K562 (cell line): ENCODE data around the gene TMEM107. TPM values are rescaled to one million over a fixed set of nuclear protein-coding genes. Genes with fewer than 3 reads are reported as not detected.
A peak's percentile ranks its signal among the peaks of the same experiment; 100 is the strongest.

Source experiments
- BRF2 ChIP-seq: IDR thresholded peaks from 3 replicates; pipeline ENCODE4 v1.6.1; 2011; ENCODE audit warnings: borderline replicate concordance, mild to moderate bottlenecking; ENCODE audit not compliant: insufficient read length, insufficient read depth
- ESRRA ChIP-seq: fragments of 450-650 bp; IDR thresholded peaks from 2 replicates; pipeline ENCODE4 v1.6.1; 2014; ENCODE audit warnings: low read depth, mild to moderate bottlenecking, moderate library complexity, borderline replicate concordance
- GABPB2 ChIP-seq: fragments of 250-450 bp; sonication (Bioruptor Pico); conservative IDR thresholded peaks from 2 replicates; pipeline ENCODE4 v1.5.1; 2021; ENCODE audit warnings: mild to moderate bottlenecking
- HNRNPLL ChIP-seq: fragments of 200-400 bp; formaldehyde crosslinking; IDR thresholded peaks from 2 replicates; pipeline ENCODE4 v1.6.1; 2017; ENCODE audit warnings: low read length, low read depth, mild to moderate bottlenecking; ENCODE audit not compliant: poor library complexity, severe bottlenecking
- LEF1 ChIP-seq: fragments of 450-650 bp; IDR thresholded peaks from 2 replicates; pipeline ENCODE4 v1.6.1; 2016; ENCODE audit warnings: mild to moderate bottlenecking
- NEUROD1 ChIP-seq: fragments of 150-350 bp; IDR thresholded peaks from 2 replicates; pipeline ENCODE4 v1.6.1; 2014; ENCODE audit warnings: borderline replicate concordance, low read length, low read depth; ENCODE audit not compliant: partially characterized antibody
- NR3C1 ChIP-seq: sonication (generic); formaldehyde crosslinking; IDR thresholded peaks from 2 replicates; pipeline ENCODE4 v1.8.1; 2022; ENCODE audit warnings: missing genetic modification reagents
- PHF8 ChIP-seq: fragments of 200-600 bp; sonication (generic); IDR thresholded peaks from 2 replicates; pipeline ENCODE4 v1.6.1; 2012; ENCODE audit warnings: mixed run types, mild to moderate bottlenecking, inconsistent platforms, low read length, moderate library complexity, borderline replicate concordance
- PREB ChIP-seq: sonication (generic); formaldehyde crosslinking; IDR thresholded peaks from 2 replicates; pipeline ENCODE4 v1.8.1; 2023; ENCODE audit warnings: mild to moderate bottlenecking, missing genetic modification reagents
- SMAD2 ChIP-seq: fragments of 150-350 bp; IDR thresholded peaks from 2 replicates; pipeline ENCODE4 v1.6.1; 2014; ENCODE audit warnings: low read depth, mild to moderate bottlenecking, low read length
- TAF1 ChIP-seq: IDR thresholded peaks from 2 replicates; pipeline ENCODE4 v1.6.1; 2011; ENCODE audit warnings: mild to moderate bottlenecking, low read length, moderate library complexity; ENCODE audit not compliant: insufficient read depth, control insufficient read depth, severe bottlenecking; ENCODE audit errors: extremely low read depth
- TARDBP ChIP-seq: fragments of 450-650 bp; IDR thresholded peaks from 2 replicates; pipeline ENCODE4 v1.6.1; 2016
- YY1 ChIP-seq, 3 experiments: IDR thresholded peaks; 2 replicates each; pipeline ENCODE4 v1.6.1; 2011; ENCODE audit warnings: low read length in 2 of 3, mild to moderate bottlenecking in 2 of 3, moderate library complexity in 2 of 3, borderline replicate concordance in 1 of 3, control low read depth in 1 of 3, low read depth in 1 of 3; ENCODE audit not compliant: insufficient read depth in 3 of 3, insufficient replicate concordance in 2 of 3, control insufficient read depth in 1 of 3, insufficient read length in 1 of 3; ENCODE audit errors: extremely low read depth in 1 of 3
- polyA plus RNA-seq, 8 experiments: library from polyadenylated mRNA; depleted of rRNA in 4 of 8; stranded (reverse) in 5 of 8; unstranded in 3 of 8; fragments of >200 nt; fragmentation: Nextera tagmentation in 2 of 8; fragmentation: Illumina TruSeq in 1 of 8; extraction: Ambion mirVana in 2 of 8; extraction: Trizol in 1 of 8; gene quantifications; 2 replicates each; pipeline versions ENCODE4 v1.2.1 to v1.2.3, GENCODE V29; 2011 to 2014; ENCODE audit warnings: inconsistent platforms in 1 of 8, missing spikeins in 1 of 8
- total RNA-seq, 7 experiments: library from RNA; depleted of rRNA in 6 of 7; stranded (reverse); fragments of >200 nt in 6 of 7; fragmentation: Illumina TruSeq in 2 of 7; extraction: Trizol in 2 of 7; gene quantifications; 2 replicates each; pipeline versions ENCODE4 v1.2.1 to v1.2.3, GENCODE V29; 2011 to 2021; ENCODE audit warnings: low replicate concordance in 1 of 7
- TF ChIP-seq, protein P1 (sequence below): fragments of 250-450 bp; sonication (Bioruptor Pico); IDR thresholded peaks from 2 replicates; pipeline ENCODE4 v1.4.0; 2020; ENCODE audit warnings: mild to moderate bottlenecking, moderate library complexity, borderline replicate concordance
- TF ChIP-seq, protein P2 (sequence below): fragments of 450-650 bp; formaldehyde crosslinking; IDR thresholded peaks from 2 replicates; pipeline ENCODE4 v1.4.0; 2020; ENCODE audit warnings: mild to moderate bottlenecking, moderate library complexity
- TF ChIP-seq, protein P3 (sequence below): fragments of 250-450 bp; sonication (Bioruptor Pico); IDR thresholded peaks from 2 replicates; pipeline ENCODE4 v1.8.0; 2021; ENCODE audit warnings: borderline replicate concordance, mild to moderate bottlenecking, moderate library complexity; ENCODE audit not compliant: poor library complexity, severe bottlenecking

Gene TMEM107
- total and polyA plus RNA-seq, 9 of the 15 experiments (the other 6 are each of a cell fraction or from before 2014, with no cell fraction given) = 7.1 to 26.2 (median 16.9) TPM

DNA sequence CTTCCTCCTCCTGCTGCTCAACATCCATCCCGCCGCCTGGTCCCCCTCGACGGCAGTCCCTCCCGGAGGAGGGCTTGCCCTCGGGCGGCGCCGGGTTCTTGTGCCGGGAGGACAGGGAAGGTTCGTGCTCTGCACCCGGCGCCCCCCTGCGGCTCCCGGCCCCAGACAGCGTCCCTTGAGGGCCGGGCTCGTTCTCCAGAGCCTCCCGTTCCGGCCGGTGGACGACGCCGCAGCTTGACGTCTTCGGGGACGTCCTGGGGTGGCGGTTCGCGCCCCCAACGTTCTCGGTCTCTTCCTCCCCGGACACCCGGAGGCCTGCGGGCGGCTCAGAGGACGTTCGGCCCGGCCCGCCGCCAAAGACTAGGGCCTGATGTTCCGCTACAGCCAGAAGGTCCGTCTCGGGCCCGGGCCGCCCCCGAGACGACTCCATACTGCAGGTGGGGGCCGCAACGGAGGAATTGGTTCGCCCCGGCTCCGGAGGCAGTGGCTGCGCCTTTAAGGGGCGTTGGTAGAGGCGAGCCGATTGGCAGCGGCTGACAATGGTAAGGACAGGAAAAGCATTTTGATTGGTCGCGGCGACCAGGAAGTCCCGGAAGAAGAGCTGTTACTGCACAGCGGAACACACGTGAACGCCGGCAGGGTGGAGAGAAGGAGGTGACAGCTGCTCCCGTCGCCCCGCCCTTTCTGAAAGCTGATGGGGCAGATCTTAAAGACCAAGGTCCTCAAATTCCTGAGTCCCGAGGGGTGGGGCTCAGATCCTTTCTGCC lies 13.7 kb upstream of the TMEM107 start, which contains the start of gene BORCS6 (continued):
- TF ChIP-seq, protein P1, sequence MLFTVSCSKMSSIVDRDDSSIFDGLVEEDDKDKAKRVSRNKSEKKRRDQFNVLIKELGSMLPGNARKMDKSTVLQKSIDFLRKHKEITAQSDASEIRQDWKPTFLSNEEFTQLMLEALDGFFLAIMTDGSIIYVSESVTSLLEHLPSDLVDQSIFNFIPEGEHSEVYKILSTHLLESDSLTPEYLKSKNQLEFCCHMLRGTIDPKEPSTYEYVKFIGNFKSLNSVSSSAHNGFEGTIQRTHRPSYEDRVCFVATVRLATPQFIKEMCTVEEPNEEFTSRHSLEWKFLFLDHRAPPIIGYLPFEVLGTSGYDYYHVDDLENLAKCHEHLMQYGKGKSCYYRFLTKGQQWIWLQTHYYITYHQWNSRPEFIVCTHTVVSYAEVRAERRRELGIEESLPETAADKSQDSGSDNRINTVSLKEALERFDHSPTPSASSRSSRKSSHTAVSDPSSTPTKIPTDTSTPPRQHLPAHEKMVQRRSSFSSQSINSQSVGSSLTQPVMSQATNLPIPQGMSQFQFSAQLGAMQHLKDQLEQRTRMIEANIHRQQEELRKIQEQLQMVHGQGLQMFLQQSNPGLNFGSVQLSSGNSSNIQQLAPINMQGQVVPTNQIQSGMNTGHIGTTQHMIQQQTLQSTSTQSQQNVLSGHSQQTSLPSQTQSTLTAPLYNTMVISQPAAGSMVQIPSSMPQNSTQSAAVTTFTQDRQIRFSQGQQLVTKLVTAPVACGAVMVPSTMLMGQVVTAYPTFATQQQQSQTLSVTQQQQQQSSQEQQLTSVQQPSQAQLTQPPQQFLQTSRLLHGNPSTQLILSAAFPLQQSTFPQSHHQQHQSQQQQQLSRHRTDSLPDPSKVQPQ (CRISPR knock-in tag) = no peak
- no peak for TF ChIP-seq GABPB2 (CRISPR knock-in tag)
- peak; percentile 27 for TF ChIP-seq HNRNPLL
- TF ChIP-seq NR3C1 (CRISPR knock-in tag) = no peak
- no peak for TF ChIP-seq LEF1
- no peak for TF ChIP-seq TAF1
- peak; percentile 54; the same call in 1 of the 2 replicates for TF ChIP-seq PHF8
- TF ChIP-seq, protein P2, sequence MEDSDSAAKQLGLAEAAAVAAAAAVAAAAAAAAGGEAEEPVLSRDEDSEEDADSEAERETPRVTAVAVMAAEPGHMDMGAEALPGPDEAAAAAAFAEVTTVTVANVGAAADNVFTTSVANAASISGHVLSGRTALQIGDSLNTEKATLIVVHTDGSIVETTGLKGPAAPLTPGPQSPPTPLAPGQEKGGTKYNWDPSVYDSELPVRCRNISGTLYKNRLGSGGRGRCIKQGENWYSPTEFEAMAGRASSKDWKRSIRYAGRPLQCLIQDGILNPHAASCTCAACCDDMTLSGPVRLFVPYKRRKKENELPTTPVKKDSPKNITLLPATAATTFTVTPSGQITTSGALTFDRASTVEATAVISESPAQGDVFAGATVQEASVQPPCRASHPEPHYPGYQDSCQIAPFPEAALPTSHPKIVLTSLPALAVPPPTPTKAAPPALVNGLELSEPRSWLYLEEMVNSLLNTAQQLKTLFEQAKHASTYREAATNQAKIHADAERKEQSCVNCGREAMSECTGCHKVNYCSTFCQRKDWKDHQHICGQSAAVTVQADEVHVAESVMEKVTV (CRISPR knock-in tag) = no peak
- TF ChIP-seq, protein P3, sequence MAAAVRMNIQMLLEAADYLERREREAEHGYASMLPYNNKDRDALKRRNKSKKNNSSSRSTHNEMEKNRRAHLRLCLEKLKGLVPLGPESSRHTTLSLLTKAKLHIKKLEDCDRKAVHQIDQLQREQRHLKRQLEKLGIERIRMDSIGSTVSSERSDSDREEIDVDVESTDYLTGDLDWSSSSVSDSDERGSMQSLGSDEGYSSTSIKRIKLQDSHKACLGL (CRISPR knock-in tag) = no peak
- no peak for TF ChIP-seq BRF2
- 0 out of 2 replicates have a peak, but pooled peaks have one; percentile 9 for TF ChIP-seq ESRRA
- TF ChIP-seq PREB (CRISPR knock-in tag) = no peak
- no peak for TF ChIP-seq SMAD2
- peak in 2 of 3 experiments; percentile 46 to 63 for TF ChIP-seq YY1 (IDR thresholded peaks at IDR 0.05; ENCODE audit: borderline replicate concordance in 1 of 3, control insufficient read depth in 1 of 3, extremely low read depth in 1 of 3, insufficient read depth in 3 of 3, insufficient read length in 1 of 3, insufficient replicate concordance in 2 of 3, low read depth in 1 of 3, low read length in 2 of 3)
- TF ChIP-seq TARDBP = no peak
- peak; percentile 75 for TF ChIP-seq NEUROD1
